ENCODE data around the gene DOCK3.

Gene DOCK3

GRCh38 chr3:50995085-50995824 is 320.5 kb downstream of the DOCK3 start:
- intact Hi-C loops (cut with DNase I; ENCODE audit: low total_unique reads) = no loop called here
- TF ChIP-seq, protein P1, sequence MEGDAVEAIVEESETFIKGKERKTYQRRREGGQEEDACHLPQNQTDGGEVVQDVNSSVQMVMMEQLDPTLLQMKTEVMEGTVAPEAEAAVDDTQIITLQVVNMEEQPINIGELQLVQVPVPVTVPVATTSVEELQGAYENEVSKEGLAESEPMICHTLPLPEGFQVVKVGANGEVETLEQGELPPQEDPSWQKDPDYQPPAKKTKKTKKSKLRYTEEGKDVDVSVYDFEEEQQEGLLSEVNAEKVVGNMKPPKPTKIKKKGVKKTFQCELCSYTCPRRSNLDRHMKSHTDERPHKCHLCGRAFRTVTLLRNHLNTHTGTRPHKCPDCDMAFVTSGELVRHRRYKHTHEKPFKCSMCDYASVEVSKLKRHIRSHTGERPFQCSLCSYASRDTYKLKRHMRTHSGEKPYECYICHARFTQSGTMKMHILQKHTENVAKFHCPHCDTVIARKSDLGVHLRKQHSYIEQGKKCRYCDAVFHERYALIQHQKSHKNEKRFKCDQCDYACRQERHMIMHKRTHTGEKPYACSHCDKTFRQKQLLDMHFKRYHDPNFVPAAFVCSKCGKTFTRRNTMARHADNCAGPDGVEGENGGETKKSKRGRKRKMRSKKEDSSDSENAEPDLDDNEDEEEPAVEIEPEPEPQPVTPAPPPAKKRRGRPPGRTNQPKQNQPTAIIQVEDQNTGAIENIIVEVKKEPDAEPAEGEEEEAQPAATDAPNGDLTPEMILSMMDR (IDR thresholded peaks at IDR 0.05) = no peak
- Histone ChIP-seq H3K27ac (no peak overlapping the region), H3K36me3 (no peaks in the 10 kb centered on the region), H3K4me1 (no peaks in the 10 kb centered on the region), H3K9me3 (peaks cover 0 to 18% (median 12%) of the 10 kb centered on the region in 3 donors), H3K27me3 (no peaks in the 10 kb centered on the region), H3K4me3 (no peak overlapping the region)
- no peak for DNase-seq

GRCh38 chr3:51002495-51002894 is 327.8 kb downstream of the DOCK3 start:
- Histone ChIP-seq H3K9me3 (no peaks in the 10 kb centered on the region), H3K27me3 (no peaks in the 10 kb centered on the region), H3K4me3 (no peak overlapping the region), H3K27ac (no peak overlapping the region), H3K36me3 (no peaks in the 10 kb centered on the region), H3K4me1 (no peaks in the 10 kb centered on the region)
- TF ChIP-seq, protein P1 (IDR thresholded peaks at IDR 0.05) = no peak
- intact Hi-C loops (cut with DNase I; ENCODE audit: low total_unique reads) = no loop called here
- DNase-seq = no peak

DNA sequence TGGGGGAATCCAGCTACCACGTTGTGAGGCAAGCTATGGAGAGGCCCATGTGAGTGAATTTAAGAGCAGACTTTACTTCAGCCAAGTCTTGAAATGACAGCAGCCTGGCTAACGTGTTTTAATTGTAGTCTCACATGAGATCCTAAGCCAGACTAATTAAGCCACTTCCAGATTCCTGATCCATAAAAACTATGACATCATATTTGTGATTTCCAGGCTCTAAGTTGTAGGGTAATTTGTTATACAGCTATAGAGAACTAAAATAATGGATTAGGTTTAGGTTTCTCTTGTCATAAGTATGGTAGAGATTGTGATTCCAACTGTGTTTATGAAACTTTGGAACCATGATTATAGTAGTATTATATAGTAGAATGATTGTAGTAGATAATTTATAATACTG is 329.5 kb downstream of the DOCK3 start:
- TF ChIP-seq, protein P1 (IDR thresholded peaks at IDR 0.05) = no peak
- Histone ChIP-seq H3K27me3 (no peaks in the 10 kb centered on the region), H3K9me3 (no peaks in the 10 kb centered on the region), H3K36me3 (no peaks in the 10 kb centered on the region), H3K4me1 (no peaks in the 10 kb centered on the region), H3K4me3 (no peak overlapping the region), H3K27ac (no peak overlapping the region)
- intact Hi-C loops (cut with DNase I; ENCODE audit: low total_unique reads) = no loop called here
- DNase-seq = no peak

DNA sequence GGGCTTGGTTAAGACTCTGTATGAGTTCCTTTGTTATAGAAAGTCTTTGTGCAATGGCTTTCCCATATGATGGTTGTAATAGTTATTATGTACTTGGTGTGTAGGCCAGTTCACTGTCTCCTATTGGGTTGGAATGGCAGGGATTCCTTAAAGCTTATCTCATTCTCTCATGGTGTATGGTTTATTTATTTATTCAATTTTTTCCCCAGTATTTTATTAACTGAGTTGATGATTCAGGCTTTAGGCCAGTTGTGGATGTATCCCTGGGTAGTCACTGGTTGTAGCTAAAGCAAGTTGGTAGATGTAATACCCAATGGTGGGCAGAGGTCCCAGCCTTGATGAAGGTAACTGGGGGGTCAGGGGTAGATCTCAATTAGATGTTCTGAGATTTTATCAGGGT is 349.4 kb downstream of the DOCK3 start:
- no peak overlapping the region for H3K4me3 ChIP-seq

GRCh38 chr3:51024765-51025632 is 350.3 kb downstream of the DOCK3 start:
- intact Hi-C loops (cut with DNase I; ENCODE audit: low total_unique reads) = no loop called here
- Histone ChIP-seq H3K4me1 (no peaks in the 10 kb centered on the region), H3K27me3 (no peaks in the 10 kb centered on the region), H3K4me3 (no peak overlapping the region), H3K36me3 (no peaks in the 10 kb centered on the region), H3K9me3 (peaks cover 0 to 5% (median 4%) of the 10 kb centered on the region in 3 donors), H3K27ac (no peak overlapping the region)
- DNase-seq = no peak
- TF ChIP-seq, protein P1 (IDR thresholded peaks at IDR 0.05) = no peak

More for the DNA sequence above, 349.4 kb downstream of the DOCK3 start:
- no peaks in the 10 kb centered on the region for H3K4me1 ChIP-seq
- intact Hi-C loops (cut with DNase I; ENCODE audit: low total_unique reads) = no loop called here
- TF ChIP-seq, protein P1 (IDR thresholded peaks at IDR 0.05) = no peak
- DNase-seq = no peak
- H3K27me3 ChIP-seq = no peaks in the 10 kb centered on the region
- peaks cover 0 to 5% (median 4%) of the 10 kb centered on the region in 3 donors for H3K9me3 ChIP-seq
- no peak overlapping the region for H3K27ac ChIP-seq
- no peaks in the 10 kb centered on the region for H3K36me3 ChIP-seq

Data from tibial artery (tissue), 4 donors.